Measurements from ENCODE around the gene PLPP6.

PLPP6 gene

DNA sequence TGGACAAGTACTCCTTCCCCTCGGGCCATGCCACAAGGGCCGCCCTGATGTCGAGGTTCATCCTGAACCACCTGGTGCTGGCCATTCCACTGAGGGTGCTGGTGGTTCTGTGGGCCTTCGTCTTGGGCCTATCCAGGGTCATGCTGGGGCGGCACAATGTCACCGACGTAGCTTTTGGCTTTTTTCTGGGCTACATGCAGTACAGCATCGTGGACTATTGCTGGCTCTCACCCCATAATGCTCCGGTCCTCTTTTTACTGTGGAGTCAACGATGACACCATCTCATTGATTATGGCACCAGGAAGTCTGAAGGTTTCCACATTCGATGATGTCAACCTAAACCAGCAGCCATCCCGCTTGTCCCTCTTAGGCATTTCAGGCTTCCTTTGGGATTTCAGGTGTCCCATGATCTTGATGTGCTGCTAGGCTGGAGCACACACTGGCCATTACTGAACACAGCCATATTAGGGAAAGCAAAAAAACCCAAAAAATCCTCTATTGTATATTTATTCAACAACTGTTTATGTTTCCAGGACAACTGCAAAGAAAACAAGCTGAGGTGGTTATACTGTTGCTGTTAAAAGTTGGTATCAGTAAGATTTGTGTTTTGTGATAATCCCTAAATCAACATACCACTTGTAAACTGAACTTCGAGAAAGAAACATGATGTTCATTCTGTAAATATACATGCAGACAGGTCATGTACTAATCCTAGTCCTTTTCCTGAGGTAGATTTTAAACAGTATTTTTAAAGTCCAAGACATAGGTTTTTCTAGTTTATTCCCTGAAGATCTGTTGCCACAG, 1.1 kb downstream of the PLPP6 start:
- DNase-seq (ENCODE audit: low read depth, low spot score), result peak; percentile 16

DNA sequence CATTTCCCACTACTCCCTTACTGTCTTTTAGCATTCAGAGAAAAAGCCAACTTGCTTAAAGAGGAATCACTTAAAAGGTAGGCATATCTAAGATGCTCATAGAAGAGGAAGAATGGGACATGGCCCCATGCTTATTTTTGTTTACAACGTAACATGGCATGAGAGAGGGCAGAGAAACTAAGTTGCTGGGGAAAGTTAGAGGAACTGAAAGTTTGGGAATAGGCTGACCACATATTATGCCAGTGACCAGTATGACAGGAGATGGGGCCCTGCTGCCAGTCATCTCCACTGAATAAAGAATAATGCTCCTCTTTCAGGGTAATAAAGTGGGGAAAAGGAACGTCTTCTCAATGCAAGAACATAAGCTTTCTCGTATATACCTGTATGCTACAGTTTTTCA, 1.9 kb downstream of the PLPP6 start:
- DNase-seq (ENCODE audit: low read depth, low spot score), result no peak

DNA sequence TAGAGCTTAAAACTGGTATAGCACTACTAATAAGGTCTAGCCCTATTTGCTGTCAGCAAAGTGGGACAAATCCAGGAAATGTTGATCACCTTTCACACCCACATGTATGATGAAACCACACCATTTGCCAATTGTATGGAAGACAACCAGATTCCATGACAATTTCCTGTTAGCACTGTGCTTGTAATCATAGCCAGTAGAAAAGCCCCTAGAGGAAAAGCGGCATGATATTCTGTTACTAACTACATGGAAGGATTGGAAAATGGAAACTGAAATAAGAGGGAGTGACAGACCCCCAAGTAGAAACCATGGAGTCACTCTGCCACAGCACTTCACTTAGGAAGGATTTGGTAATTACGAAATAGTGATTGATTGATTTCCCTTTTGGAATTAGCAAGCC, 3.3 kb downstream of the PLPP6 start:
- DNase-seq (ENCODE audit: low read depth, low spot score), result no peak

DNA sequence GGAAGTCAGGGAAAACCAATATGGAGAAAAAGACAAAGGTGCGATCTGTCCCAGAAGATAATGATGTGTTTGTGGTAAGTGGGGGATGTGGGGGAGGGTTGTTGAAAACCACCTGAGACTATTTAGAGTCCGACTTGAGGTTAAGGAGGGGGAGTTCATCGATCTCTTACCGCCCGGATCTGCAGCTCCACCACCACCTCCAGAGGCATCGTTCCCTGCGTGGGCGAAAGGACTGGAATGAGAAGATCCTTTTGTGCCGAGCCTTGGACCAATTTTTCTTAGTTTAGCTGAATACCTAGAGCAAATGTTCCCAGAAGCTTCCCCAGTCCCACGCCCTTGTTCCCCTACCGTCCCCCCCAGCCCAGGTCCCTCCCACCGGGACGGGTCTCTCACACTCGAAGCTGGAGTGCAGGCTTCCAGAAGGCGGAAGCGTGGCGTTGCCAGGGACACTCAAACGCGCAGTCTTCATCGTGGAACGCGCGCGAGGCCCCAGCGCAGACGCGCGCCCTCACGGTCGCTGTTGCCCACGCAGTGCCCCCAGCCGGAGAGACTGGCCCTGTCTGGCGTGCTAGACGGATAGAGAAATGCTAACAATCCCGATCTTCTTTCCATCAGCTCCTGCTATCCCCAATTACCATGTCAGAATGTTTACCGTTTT, 4.1 kb downstream of the PLPP6 start, which contains the start of gene SPATA6L:
SPATA6L (minus strand) TSS at position 439 of the 658 bp plus-strand sequence; CDS start at position 209, 230 bp downstream.
- peak; percentile 72 for DNase-seq (ENCODE audit: low read depth, low spot score)

DNA sequence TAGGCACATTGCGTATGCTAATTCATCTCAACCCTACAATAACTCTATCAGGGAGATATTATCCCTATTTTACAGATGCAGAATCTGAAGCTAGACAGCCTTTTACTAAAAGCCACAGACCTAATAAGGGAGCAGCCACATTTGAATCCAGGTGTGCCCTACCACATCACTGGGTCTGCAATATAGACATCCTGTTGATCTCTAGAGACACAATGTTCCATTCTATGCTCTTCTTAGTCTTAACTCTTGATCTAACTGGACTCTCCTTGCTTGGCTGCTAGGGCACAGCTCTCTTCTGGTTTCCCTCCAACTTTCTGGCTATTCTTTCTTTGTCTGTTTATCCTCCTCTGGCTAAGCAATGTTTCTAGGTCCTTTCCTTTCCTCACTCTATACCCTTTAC, 5.6 kb downstream of the PLPP6 start:
- no peak for DNase-seq (ENCODE audit: low read depth, low spot score)

DNA sequence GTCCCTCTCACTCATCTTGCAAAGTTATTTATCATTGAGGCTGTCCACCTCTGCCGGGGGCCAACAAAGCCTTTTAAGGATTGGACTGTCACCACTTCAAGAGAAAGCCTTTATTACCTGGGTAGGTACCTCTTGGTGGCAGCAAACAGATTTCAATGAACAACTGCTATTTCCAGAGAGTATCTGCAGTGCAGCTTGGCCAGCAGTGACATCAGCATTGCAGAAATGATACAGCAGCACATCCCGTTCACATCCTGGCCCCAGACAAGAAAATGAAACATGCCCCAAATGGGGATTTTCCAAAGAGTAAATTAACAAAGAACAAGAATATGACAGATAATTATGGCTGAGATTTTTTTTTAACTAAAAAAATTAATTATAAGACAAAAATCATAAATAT, 6.5 kb downstream of the PLPP6 start:
- no peak for DNase-seq (ENCODE audit: low read depth, low spot score)

DNA sequence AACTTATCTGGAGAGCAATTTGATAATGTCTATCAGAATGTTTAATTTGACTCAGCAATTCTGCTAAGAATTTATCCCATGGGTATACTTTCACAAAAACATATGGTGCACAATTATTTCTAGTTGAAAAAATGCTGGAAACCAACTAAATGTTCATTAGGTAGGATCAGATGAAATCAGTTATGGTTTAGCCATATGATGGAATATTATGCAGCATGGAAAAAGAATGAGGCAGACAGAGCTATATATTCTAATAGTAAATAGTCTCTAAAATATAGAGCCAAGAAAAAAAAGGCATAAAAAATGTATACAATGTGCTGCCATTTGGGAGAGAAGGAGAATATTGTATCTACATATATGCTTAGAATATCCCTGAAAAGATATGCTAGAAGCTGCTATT, 7.8 kb downstream of the PLPP6 start:
- DNase-seq (ENCODE audit: low read depth, low spot score), result no peak

DNA sequence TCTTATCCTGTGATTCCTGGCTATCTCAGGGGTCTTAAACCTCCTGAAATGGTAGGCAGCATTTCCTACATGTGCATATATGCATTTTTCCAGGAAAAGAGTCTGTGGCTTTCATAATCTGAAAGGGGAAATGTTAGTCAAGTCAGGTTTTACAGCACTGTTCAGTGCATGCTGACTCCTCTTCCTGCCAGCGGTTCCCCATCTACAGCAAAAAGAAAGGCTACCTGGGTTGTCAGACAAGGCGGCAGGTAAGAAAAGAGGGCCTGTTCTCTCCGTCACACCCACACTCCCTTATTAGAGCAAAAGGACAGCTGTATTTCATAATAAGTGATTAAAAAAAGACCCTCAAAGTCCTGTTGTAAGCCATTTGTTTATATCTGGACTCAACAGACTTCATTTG, 8.5 kb downstream of the PLPP6 start:
- DNase-seq (ENCODE audit: low read depth, low spot score), result no peak

DNA sequence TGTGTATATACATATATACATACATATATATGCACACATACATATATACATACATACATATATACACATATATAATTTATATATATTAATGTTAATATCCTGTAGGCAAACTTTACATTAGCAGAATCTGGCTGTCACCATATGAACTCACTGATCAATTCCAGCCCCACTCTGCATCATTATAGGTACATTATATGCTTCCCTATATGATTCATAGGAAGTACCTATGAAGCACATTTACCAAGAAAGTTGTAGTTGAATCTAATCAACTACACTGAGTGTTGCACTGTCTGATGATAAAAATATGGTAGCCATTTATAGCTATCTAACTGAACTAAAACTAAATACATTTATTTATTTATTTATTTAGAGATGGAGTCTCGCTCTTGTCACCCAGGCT, 9.6 kb downstream of the PLPP6 start:
- DNase-seq (ENCODE audit: low read depth, low spot score), result no peak

DNA sequence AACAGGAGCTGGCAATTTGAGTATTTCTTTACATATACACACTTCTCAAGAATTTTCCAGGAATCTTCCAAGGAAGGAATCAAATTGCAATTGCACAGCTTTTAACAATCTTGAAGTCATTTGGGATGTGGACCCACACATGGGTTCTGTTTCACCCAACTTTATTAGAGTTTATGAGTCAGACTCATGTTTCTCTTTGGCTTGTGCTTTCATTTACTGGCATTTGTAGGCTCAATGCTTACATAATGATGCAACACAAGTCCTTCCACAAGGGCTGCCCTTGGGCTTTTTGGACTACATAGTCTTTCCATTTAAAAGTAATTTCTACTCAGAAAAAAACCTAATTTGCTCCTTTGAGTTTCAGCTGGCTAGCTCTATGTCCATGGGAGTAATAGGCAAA, 12.7 kb downstream of the PLPP6 start:
- DNase-seq (ENCODE audit: low read depth, low spot score), result peak; percentile 54

DNA sequence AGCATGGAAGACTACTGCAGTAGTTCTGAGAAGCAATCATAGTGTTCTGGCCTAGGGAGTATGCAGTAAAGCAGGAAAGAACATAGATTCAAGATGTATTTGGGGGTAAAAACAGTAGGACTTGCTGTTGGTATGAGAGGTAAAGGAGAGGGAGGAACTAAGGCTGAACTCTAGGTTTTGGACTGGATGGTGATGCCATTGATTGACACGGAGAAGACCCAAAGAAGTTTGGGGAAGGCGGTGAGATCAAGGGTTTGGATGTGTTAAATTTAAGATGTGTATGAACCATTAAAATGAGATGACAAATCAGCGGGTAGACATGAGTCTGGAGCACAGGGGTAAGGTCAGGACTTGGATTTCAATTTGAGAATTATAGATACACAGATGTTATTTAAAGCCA, 15.3 kb downstream of the PLPP6 start:
- DNase-seq (ENCODE audit: low read depth, low spot score), result no peak

DNA sequence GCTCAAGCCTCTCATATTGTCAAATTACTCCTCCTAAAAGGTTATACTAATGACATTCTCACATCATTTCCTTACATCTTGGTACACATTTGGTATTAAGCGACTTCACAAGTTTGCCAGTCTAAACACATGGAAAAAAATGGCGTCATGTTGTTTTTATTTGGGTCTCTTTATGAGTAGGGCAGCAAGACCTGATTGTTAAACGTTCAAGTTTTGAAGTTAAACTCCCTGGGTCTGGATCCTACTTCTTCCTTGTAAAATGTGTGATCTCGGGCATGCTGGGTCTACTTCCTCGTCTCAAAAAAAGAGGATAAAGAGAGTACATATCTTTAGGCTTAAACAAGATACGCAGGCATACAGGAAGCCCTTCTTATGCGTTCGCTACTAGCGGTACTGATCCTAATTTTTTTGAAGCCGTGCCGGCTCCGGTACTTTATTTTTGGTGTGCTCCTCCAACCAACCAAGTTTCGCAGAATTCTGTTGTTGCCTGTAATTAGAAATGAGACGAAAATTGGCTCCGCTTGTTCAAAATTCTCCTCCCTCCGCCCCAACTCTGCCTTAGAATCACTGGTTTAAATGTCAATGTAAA, 16.7 kb downstream of the PLPP6 start:
- DNase-seq (ENCODE audit: low read depth, low spot score), result peak; percentile 59

DNA sequence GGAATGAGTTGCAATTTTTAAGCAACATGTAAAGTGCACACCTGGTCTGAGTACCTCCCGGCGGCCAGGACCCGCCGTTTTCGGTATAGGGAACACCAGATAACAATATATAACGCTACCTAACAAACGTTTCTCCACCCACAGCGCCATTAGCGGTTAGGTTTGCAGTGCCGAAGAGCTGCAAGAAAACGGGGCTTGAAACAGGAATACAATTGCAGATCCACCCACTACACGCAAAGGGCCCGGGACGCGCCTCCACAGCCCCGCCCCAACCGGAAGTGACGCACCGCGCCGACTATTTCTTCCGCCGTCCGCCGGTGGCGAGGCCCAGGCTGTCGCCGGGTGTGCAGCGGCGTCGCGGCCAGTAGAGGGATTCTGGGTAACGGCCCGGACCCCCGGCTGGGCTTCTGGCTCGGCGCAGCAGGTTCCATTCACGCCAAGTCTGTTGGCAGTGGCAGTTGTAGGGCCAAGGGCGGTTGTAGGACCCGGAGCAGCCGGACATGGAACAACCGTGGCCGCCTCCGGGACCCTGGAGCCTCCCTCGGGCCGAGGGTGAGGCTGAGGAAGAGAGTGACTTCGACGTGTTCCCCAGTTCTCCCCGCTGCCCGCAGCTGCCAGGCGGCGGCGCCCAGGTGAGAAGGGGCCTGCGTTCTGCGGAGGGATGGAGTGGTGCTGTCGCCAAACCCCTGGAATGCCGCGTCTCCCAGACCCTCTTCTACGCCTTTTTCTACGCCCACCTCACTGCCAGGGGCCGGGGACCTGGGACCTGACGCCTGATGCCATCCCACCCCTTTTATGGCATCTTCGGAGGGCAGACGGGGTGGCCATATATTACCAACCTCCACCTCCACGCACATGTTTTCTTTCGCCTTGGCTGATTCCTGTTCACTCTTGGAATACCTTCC, 17.4 kb downstream of the PLPP6 start, which contains the start of gene CDC37L1:
CDC37L1 (plus strand) TSS at position 302 of the 905 bp plus-strand sequence; CDS start at position 501, 199 bp downstream.
- DNase-seq (ENCODE audit: low read depth, low spot score), result peak; percentile 99

DNA sequence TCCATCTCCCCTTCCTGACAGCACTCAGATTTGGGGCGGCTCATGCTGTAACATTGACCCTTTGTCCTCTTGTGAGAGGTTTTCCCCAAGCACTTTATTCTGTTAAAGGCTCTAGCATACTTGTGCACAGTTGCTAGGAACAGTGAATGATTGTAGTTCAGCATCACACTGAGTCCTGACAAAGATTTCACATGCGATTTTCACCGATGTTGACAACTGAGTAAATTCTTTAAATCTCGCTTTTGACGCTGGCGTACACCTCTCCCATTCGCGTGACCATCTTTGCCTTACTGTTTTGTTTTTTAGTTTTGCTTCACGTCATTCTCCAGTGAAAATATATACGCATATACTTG, 18.1 kb downstream of the PLPP6 start:
- peak; percentile 38 for DNase-seq (ENCODE audit: low read depth, low spot score)

DNA sequence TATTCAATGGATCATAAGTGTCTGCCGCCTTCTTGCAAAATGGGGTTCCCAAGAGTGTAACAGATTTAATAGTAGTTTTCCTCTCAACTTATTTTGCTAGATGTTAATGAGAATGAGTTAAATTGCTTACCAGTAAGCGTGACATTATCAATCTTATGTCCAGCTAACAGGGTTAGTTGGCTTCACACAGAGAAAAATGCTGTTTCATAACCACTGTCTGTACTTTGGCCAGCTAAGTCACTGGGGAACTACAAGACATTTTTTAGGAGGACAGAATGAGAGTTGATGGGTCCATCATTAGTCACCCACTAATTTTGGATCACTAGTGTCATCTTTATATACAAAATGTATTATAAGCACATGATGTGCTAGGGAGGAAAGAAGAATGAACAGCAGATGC, 18.7 kb downstream of the PLPP6 start:
- DNase-seq (ENCODE audit: low read depth, low spot score), result no peak

DNA sequence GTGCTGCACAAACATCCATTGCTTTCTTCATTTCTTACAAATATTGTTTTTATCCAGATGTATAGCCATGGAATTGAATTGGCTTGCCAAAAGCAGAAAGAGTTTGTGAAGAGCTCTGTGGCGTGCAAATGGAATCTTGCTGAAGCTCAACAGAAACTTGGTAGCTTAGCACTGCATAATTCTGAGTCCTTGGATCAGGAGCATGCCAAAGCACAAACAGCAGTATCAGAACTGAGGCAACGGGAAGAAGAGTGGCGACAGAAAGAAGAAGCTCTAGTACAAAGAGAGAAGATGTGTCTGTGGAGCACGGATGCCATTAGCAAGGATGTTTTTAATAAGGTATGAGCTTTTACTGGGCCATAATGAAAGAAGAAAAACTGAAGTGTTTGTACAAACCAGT, 22.7 kb downstream of the PLPP6 start:
- DNase-seq (ENCODE audit: low read depth, low spot score), result no peak

DNA sequence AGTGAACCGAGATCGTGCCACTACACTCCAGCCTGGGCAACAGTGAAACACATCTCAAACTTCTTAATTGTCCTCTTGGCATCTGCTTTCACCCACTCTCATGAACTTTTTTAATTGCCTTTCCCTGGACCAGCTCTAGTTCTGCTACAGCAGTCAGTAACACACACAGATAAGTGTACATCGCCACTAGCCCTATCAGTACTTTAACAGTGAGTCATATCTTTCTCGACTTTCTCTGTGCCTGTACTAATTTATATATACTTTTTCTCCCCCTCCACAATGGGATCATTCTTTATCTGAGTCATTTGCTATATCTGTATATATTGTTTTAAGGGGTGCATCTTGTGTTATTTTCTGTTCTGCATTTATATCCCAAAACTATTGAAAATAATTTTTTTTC, 24.0 kb downstream of the PLPP6 start:
- no peak for DNase-seq (ENCODE audit: low read depth, low spot score)

DNA sequence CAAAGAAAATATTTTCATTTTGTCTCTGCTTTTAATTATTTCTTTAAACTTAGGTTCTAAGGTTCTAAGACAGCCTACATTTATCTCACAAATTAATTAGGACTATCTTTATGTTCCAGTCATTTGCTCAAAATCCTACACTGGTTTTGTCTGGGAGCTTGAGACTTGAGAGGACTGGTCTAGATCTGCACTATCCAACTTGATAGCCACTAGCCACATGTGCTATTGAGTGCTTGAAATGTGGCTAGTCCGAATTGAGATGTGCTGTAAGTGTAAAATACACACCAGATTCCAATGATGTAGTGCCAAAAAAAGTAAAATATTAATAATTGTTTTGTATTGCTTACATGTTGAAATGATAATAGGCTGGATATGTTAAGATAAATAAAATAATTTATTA, 24.5 kb downstream of the PLPP6 start:
- DNase-seq (ENCODE audit: low read depth, low spot score), result no peak

DNA sequence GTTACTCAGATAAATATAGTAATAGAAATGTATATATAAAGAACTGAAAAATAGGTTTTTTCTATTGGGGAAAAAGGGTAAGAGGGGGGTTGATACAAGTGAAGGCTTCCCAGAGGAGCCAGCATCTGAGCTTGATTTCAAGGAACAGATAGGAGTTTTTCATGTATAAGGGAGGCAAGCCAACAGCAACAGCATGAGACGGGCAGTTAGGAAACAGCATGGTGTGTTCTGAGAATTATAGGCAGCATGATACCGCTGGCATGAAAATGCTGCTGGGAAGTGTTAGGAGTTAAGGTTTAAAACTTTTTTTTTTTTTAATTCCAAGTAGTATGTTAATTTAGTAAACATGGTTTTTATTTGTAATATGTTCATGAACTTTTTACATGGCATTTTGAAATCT, 26.9 kb downstream of the PLPP6 start:
- DNase-seq (ENCODE audit: low read depth, low spot score), result no peak

DNA sequence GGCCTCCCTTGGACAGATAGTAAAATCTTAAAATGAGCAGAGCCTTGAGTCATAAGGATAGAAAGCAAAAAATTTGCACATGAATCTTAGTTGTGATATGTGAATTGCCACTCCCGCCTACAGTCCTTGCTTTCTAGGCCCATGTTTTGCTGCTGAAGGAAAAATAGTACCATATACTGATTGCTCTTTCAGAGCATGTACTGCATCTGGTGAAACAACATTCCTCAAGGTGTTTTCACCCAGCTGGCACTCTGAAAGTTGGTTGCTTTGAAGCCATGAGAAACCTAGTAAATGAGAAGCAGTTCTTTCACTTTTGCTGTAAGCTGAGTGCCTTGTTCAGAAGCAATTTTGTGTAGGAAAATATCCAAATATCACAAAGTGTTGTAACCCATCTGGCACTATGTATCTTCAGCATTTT, 27.6 kb downstream of the PLPP6 start:
- peak; percentile 64 for DNase-seq (ENCODE audit: low read depth, low spot score)

DNA sequence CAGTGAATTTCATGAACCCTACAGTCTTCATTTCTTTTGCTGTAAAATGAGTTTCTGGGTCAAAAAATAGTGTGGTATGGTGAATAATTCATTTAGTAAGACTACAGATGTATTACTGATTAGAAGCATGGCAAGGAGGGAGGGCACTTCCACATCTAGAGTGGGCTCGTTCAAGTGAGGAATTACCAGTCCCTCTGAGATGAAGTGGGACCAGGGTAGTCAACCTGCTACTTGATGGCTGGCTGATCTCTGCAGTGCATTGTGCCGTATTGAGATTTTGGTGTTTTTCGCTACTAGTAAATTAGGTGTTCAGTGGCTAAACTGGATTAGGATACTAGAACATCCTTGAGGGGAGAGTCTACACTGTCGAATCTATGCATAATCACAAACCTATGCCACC, 28.1 kb downstream of the PLPP6 start:
- DNase-seq (ENCODE audit: low read depth, low spot score), result no peak

DNA sequence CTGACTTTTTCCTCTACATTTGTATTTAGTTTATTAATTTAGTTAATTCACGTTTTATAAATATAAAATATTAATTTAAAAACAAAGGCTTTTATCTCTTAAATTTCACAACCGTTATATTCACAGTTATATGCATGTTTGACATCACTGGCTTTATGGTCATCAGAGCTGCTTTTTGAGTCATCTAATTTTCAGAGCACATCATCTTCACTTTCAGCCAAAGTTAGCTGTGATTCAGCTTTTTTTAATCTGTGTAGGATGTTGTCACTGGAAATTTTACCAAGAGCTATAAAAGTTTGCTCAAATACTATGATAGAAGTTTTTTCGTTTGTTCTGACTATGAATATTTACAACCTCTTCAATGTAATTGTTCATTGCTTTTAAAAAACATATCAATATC, 29.7 kb downstream of the PLPP6 start:
- DNase-seq (ENCODE audit: low read depth, low spot score), result no peak

Data from astrocyte of the hippocampus (primary cell).